GM10266 (cell line): ENCODE data around the gene TNNI3.

ENCODE experiments used
- DNase-seq: peaks from one replicate; pipeline ENCODE4 v3.0.0; 2012; ENCODE audit errors: extremely low spot score
- TF ChIP-seq, protein P1 (sequence below): IDR thresholded peaks from 2 replicates; pipeline ENCODE4 v1.5.1; 2012; ENCODE audit warnings: mild to moderate bottlenecking, low read depth; ENCODE audit not compliant: control insufficient read depth, insufficient read depth; ENCODE audit errors: missing control alignments

The TNNI3 gene

DNA sequence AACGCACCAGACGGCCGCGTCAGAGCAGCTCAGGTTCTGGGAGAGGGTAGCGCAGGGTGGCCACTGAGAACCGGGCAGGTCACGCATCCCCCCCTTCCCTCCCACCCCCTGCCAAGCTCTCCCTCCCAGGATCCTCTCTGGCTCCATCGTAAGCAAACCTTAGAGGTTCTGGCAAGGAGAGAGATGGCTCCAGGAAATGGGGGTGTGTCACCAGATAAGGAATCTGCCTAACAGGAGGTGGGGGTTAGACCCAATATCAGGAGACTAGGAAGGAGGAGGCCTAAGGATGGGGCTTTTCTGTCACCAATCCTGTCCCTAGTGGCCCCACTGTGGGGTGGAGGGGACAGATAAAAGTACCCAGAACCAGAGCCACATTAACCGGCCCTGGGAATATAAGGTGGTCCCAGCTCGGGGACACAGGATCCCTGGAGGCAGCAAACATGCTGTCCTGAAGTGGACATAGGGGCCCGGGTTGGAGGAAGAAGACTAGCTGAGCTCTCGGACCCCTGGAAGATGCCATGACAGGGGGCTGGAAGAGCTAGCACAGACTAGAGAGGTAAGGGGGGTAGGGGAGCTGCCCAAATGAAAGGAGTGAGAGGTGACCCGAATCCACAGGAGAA is 42.0 kb downstream of the TNNI3 start:
- TF ChIP-seq, protein P1, sequence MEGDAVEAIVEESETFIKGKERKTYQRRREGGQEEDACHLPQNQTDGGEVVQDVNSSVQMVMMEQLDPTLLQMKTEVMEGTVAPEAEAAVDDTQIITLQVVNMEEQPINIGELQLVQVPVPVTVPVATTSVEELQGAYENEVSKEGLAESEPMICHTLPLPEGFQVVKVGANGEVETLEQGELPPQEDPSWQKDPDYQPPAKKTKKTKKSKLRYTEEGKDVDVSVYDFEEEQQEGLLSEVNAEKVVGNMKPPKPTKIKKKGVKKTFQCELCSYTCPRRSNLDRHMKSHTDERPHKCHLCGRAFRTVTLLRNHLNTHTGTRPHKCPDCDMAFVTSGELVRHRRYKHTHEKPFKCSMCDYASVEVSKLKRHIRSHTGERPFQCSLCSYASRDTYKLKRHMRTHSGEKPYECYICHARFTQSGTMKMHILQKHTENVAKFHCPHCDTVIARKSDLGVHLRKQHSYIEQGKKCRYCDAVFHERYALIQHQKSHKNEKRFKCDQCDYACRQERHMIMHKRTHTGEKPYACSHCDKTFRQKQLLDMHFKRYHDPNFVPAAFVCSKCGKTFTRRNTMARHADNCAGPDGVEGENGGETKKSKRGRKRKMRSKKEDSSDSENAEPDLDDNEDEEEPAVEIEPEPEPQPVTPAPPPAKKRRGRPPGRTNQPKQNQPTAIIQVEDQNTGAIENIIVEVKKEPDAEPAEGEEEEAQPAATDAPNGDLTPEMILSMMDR = no peak
- DNase-seq = no peak

DNA sequence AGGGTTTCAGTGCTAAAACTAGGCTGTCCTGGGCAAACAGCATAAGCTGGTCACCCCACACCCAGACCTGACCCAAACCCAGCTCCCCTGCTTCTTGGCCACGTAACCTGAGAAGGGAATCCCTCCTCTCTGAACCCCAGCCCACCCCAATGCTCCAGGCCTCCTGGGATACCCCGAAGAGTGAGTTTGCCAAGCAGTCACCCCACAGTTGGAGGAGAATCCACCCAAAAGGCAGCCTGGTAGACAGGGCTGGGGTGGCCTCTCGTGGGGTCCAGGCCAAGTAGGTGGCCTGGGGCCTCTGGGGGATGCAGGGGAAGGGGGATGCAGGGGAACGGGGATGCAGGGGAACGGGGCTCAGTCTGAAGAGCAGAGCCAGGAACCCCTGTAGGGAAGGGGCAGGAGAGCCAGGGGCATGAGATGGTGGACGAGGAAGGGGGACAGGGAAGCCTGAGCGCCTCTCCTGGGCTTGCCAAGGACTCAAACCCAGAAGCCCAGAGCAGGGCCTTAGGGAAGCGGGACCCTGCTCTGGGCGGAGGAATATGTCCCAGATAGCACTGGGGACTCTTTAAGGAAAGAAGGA is 42.9 kb downstream of the TNNI3 start:
- TF ChIP-seq, protein P1 = no peak
- no peak for DNase-seq

DNA sequence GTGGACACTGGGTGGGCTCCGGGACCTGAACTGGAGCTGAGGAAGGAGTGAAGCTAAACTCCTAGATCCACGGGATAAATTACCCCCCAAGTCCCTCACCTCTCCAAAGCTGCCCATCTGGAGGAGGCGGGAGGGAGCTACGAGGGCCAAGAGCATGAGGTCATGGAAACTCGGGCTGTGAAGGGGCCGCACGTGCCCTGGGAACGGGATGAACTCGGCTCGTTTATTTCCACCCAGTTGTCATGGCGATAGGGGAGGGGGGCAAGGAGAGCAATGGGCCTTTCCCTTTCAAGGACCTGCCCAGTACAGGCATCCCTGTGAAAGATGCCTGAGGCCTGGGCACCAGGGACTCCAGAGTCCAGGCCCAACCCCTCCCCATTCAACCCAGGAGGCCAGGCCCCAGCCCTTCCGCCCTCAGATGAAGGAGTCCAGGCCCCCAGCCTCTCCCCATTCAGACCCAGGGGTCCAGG is 43.9 kb downstream of the TNNI3 start:
- TF ChIP-seq, protein P1 = no peak
- no peak for DNase-seq

DNA sequence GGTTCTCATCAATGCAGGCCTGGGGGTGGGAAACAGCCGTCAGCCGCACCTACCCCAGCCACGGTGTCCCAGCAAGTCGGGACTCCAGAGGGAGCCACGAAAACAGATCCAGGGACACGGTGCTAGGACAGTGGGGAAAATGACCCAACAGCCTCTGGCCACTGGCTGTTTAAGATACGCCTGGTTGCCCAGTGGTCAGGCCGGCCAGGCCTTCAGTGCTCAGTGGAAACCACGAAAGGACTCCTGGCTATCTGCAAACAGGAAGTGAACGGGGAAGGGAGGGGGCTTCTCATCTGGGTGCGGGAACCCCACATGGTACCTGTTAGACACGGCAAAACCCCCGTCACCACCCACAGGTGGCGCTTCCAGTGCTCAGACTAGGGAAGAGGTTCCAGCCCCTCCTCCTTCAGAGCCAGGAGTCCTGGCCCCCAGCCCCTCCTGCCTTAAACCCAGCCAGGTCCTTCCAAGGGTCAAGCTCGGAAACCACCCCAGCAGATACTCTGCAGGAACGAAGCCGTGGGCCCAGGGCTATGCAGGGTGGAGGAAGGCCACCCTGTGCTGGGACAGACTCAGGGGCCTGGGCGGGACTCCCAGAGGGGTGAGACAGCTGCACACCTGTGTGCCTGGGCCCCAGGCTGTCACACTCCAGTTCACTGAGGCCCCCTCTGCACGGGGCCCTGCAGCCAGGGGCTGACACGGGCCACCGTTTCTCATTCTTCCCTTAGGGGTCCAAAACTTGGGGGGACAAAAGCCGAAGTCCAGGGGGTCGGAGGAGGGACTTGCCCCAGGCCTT is 44.6 kb downstream of the TNNI3 start:
- TF ChIP-seq, protein P1 = no peak
- DNase-seq = no peak

DNA sequence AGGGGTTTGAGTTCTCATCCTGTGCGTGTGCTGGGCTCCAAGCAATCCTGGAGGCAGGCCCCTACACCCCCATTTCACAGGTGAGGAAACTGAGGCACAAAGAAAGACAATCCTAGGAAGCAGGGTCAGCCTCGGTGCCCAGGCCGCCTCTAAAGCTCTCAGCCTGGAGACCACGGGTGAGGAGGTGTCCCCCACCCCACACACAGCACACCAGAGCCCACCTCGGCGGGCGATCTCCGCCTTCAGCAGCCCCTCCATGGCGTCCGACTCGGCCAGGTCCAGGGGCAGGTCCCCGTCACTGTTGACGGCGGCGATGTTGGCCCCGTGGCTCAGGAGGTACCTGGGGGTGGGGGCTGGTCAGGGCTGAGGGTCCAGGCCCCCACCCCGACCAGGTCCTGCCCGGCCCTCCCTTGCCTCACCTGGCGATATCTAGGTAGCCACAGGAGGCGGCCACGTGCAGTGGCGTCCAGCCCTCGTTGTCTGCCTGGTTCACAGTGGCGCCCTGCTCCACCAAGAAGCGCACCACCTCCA is 45.2 kb downstream of the TNNI3 start:
- TF ChIP-seq, protein P1 = no peak
- no peak for DNase-seq

DNA sequence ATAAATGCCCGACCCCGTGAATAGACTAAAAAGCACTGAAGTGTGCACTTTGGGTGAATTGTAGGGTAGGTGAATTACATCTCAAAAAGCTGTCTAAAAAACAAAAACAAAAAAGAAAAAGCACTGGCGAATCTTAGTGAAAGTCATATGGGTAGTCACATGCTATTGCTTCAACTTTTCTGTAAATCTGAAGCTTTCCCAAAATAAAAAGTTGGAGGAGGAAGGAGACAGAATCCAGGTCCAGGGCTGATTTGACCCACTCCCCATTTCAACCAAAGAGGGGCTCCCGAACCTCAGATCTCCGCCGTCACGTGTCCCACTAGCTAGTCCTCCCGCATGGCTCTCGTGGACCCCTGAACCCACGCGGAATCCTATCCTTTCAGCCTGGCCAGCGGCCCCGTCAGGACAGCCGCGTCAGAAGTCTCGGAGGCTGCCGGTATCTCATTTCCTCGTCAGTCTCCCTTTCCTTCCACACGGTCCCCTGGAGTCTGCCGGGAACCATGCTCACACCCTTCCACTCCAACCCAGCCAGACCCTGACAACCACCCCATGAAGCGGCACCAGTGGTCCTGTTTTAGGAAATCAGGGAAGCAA is 46.2 kb downstream of the TNNI3 start:
- no peak for DNase-seq
- TF ChIP-seq, protein P1 = no peak
